ENCODE data around the gene TIGD4. TPM values are rescaled to one million over a fixed set of nuclear protein-coding genes. Genes with fewer than 3 reads are reported as not detected.

The TIGD4 gene
- total RNA-seq, 4 donors from 2014 or later = 0.57 to 0.94 TPM; not detected in 2

DNA sequence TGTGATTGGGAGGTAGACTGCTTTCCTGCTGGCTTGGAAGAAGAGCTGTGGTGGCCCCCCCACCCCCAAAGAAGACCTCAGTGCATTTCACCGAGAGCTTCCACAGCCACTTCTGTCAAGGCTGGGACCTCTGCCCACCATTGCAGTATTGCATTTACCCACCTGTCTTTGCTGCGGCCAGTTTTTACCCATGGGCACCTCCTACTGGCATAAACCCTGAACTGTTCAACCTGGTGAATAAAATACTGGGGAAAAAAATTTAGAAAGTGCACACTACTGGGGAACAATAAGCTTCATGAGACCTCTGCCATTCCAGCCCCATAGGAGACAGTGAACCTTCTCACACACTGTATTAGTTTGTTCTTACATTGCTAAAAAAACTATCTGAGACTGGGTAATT lies 40.5 kb upstream of the TIGD4 start:
- Histone ChIP-seq H3K36me3 (no peaks in the 10 kb centered on the region), H3K4me3 (no peak overlapping the region), H3K4me1 (no peaks in the 10 kb centered on the region), H3K9me3 (no peaks in the 10 kb centered on the region), H3K27ac (no peak overlapping the region), H3K27me3 (no peaks in the 10 kb centered on the region)
- no peak for DNase-seq
- no peak for TF ChIP-seq POLR2A (IDR thresholded peaks at IDR 0.05)
- TF ChIP-seq, protein P1, sequence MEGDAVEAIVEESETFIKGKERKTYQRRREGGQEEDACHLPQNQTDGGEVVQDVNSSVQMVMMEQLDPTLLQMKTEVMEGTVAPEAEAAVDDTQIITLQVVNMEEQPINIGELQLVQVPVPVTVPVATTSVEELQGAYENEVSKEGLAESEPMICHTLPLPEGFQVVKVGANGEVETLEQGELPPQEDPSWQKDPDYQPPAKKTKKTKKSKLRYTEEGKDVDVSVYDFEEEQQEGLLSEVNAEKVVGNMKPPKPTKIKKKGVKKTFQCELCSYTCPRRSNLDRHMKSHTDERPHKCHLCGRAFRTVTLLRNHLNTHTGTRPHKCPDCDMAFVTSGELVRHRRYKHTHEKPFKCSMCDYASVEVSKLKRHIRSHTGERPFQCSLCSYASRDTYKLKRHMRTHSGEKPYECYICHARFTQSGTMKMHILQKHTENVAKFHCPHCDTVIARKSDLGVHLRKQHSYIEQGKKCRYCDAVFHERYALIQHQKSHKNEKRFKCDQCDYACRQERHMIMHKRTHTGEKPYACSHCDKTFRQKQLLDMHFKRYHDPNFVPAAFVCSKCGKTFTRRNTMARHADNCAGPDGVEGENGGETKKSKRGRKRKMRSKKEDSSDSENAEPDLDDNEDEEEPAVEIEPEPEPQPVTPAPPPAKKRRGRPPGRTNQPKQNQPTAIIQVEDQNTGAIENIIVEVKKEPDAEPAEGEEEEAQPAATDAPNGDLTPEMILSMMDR (IDR thresholded peaks at IDR 0.05) = no peak

DNA sequence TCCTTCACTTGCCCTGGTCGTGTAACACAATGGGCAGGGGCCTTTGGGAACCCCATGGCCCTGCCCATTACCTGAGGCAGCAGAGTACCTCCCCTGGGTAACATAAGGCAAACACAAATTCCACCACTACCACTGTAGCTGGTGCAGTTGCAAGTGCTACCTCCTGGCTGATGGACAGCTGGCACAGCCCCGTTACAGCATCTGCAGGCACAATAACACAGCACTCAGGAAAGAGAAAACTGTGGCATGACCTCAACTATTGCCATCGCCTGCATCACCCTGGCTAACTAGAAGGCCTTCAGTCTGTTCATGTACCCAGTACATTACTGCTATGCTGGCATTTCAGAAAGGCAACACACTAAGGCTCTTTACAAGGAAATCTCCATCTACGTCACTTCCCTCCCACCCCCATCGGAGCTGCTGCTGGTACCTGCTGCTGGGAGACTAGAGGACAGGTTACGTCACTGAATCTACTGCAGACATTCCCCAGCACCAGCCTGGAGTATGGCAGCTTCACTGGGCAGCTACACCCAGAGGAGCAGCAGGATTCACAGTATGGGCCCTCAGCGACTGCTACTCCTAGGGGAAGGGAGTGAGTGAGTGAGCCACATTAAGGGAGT lies 39.6 kb upstream of the TIGD4 start:
- H3K4me3 ChIP-seq = no peak overlapping the region
- no peaks in the 10 kb centered on the region for H3K27me3 ChIP-seq
- no peaks in the 10 kb centered on the region for H3K4me1 ChIP-seq
- no peaks in the 10 kb centered on the region for H3K36me3 ChIP-seq
- H3K27ac ChIP-seq = no peak overlapping the region
- TF ChIP-seq, protein P1 (IDR thresholded peaks at IDR 0.05) = no peak
- TF ChIP-seq POLR2A (IDR thresholded peaks at IDR 0.05) = no peak
- DNase-seq = no peak
- H3K9me3 ChIP-seq = peaks cover 0 to 1% (median under 1%) of the 10 kb centered on the region in 4 donors

DNA sequence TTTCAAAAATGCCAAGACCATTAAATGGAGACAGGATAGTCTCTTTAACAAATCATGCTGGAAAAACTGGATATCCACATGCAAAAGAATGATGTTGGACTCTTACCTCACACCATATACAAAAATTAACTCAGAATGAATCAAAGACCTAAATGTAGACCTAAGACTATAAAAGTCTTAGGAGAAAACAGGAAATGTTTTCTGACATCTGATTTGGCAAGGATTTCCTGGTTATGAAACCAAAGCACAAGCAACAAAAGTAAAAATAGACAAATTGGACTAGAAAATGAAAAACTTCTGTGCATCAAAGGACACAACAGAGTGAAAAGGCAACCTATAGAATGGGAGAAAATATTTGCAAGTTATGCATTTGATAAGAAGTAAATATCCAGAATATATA lies 37.8 kb upstream of the TIGD4 start:
- H3K27me3 ChIP-seq = no peaks in the 10 kb centered on the region
- H3K4me3 ChIP-seq = no peak overlapping the region
- no peak for DNase-seq
- H3K9me3 ChIP-seq = peaks cover 0 to 4% (median 2%) of the 10 kb centered on the region in 4 donors
- no peaks in the 10 kb centered on the region for H3K4me1 ChIP-seq
- no peak overlapping the region for H3K27ac ChIP-seq
- H3K36me3 ChIP-seq = no peaks in the 10 kb centered on the region
- TF ChIP-seq, protein P1 (IDR thresholded peaks at IDR 0.05) = no peak
- no peak for TF ChIP-seq POLR2A (IDR thresholded peaks at IDR 0.05)

DNA sequence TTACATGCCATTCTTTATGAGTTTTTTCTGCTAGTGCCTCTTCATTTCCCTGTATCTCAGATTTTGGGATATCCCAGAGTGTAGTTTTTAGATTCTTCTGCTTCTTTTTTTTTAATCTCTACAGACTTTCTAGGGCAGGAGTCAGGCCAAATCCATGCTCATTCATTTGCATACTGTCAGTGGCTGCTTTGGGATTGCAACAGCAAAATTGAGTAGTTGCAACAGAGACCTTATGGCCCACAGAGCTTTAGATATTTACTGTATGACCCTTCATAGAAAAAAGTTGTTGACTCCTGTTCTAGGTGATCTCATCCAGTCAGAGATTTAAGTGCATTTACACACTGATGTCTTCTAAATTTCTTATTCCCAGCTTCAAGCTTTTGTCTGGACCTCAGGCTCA lies 35.5 kb upstream of the TIGD4 start:
- Histone ChIP-seq H3K4me1 (no peaks in the 10 kb centered on the region), H3K27ac (no peak overlapping the region), H3K27me3 (no peaks in the 10 kb centered on the region), H3K9me3 (peaks cover 0 to 4% (median 2%) of the 10 kb centered on the region in 4 donors), H3K36me3 (no peaks in the 10 kb centered on the region), H3K4me3 (no peak overlapping the region)
- no peak for TF ChIP-seq POLR2A (IDR thresholded peaks at IDR 0.05)
- TF ChIP-seq, protein P1 (IDR thresholded peaks at IDR 0.05) = no peak
- no peak for DNase-seq

DNA sequence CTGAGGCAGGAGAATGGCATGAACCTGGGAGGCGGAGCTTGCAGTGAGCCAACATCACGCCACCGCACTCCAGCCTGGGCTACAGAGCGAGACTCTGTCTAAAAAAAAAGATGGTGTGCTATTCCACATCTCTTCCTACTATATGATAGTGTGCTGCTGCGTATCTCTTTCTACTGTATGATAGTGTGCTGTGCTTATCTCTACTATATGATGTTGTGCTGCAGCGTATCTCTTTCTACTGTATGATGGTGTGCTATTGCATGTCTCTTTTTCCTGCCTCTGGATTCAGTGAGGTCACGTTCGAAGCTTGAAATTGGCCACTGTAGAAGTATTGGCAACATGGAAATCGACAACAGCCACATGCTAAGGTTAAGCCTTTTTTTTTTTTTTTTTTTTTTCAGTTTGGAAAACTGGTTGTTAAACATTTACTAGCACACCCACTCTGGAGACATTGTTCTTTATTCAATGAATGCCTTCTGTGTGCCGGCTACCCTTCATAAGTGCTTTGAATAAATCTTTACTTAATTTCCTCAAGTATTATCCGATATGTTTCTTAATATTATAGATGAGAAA lies 31.3 kb upstream of the TIGD4 start:
- H3K9me3 ChIP-seq = peaks cover 0 to 4% (median 2%) of the 10 kb centered on the region in 4 donors
- no peak overlapping the region for H3K27ac ChIP-seq
- TF ChIP-seq POLR2A (IDR thresholded peaks at IDR 0.05) = no peak
- TF ChIP-seq, protein P1 (IDR thresholded peaks at IDR 0.05) = no peak
- no peak overlapping the region for H3K4me3 ChIP-seq
- no peak for DNase-seq
- no peaks in the 10 kb centered on the region for H3K4me1 ChIP-seq
- no peaks in the 10 kb centered on the region for H3K36me3 ChIP-seq
- H3K27me3 ChIP-seq = no peaks in the 10 kb centered on the region

Data from Peyer's patch (tissue), 4 donors.